Measurements from ENCODE around the gene TCERG1L.

Gene TCERG1L

GRCh38 chr10:131226446-131227162 is 84.9 kb downstream of the TCERG1L start:
- DNase-seq (no peak), ATAC-seq (no peak)

- no peak for ATAC-seq
- DNase-seq: no peak
Observed at GRCh38 chr10:131224106-131224505, 87.4 kb downstream of the TCERG1L start.

- ATAC-seq: no peak
- DNase-seq: no peak
Observed at GRCh38 chr10:131223422-131223821, 88.1 kb downstream of the TCERG1L start.

- DNase-seq (no peak), ATAC-seq (no peak)
Observed at GRCh38 chr10:131222986-131223385, 88.5 kb downstream of the TCERG1L start.

GRCh38 chr10:131221632-131222277 is 89.8 kb downstream of the TCERG1L start:
- no peak for ATAC-seq
- DNase-seq: no peak

GRCh38 chr10:131220601-131221171 is 90.8 kb downstream of the TCERG1L start:
- no peak for ATAC-seq
- DNase-seq: no peak

- ATAC-seq: no peak
- no peak for DNase-seq
Observed at GRCh38 chr10:131219955-131220489, 91.5 kb downstream of the TCERG1L start.

- no peak for ATAC-seq
- DNase-seq: no peak
Observed at GRCh38 chr10:131219584-131219886, 92.0 kb downstream of the TCERG1L start.

- DNase-seq (no peak), ATAC-seq (no peak)
Observed at GRCh38 chr10:131218811-131219583, 92.5 kb downstream of the TCERG1L start.

GRCh38 chr10:131216681-131217230 is 94.8 kb downstream of the TCERG1L start:
- no peak for ATAC-seq
- DNase-seq: no peak

GRCh38 chr10:131215776-131216175 is 95.7 kb downstream of the TCERG1L start:
- DNase-seq (no peak), ATAC-seq (no peak)

GRCh38 chr10:131214521-131215244 is 96.8 kb downstream of the TCERG1L start:
- no peak for ATAC-seq
- DNase-seq: no peak

GRCh38 chr10:131213741-131214505 is 97.6 kb downstream of the TCERG1L start:
- ATAC-seq (no peak), DNase-seq (no peak)

- no peak for DNase-seq
Observed at GRCh38 chr10:131212763-131213325, 98.7 kb downstream of the TCERG1L start.

GRCh38 chr10:131211965-131212619 is 99.4 kb downstream of the TCERG1L start:
- no peak for DNase-seq

More at GRCh38 chr10:131212763-131213325, 98.7 kb downstream of the TCERG1L start:
- no peak for ATAC-seq

GRCh38 chr10:131211559-131211958 is 100.0 kb downstream of the TCERG1L start:
- DNase-seq (no peak), ATAC-seq (no peak)

More at GRCh38 chr10:131211965-131212619, 99.4 kb downstream of the TCERG1L start:
- no peak for ATAC-seq

GRCh38 chr10:131211146-131211545 is 100.4 kb downstream of the TCERG1L start:
- DNase-seq (no peak), ATAC-seq (peak; percentile 30)

- ATAC-seq (no peak), DNase-seq (no peak)
Observed at GRCh38 chr10:131210181-131210580, 101.3 kb downstream of the TCERG1L start.

- ATAC-seq (no peak), DNase-seq (no peak)
Observed at GRCh38 chr10:131207584-131208532, 103.7 kb downstream of the TCERG1L start.

All from stimulated activated naive CD8-positive, alpha-beta T cell treated with anti-CD3 and anti-CD28 coated beads, Interleukin-15, Interleukin-2, amounts not matched to agents 100 U/mL and 50 U/mL, for 24 hours (primary cell).